Tibial artery (tissue), 4 donors: Measurements from ENCODE around the gene SETBP1.

ENCODE experiments used
- DNase-seq, 2 donors: peaks; one replicate each; pipeline ENCODE4 v3.0.0-alpha.2; 2019
- H3K27ac ChIP-seq, 2 donors: fragments of 200-600 bp; sonication (generic) in 1 of 2; 1 replicate in 1 of 2; 2 replicates in 1 of 2; pipeline ENCODE4 v1.5.1; 2018 to 2019; ENCODE audit warnings: mild to moderate bottlenecking in 1 of 2
- H3K27me3 ChIP-seq, 2 donors: fragments of 200-600 bp; sonication (generic) in 1 of 2; one replicate each; pipeline versions ENCODE4 v1.5.1 to v1.6.0; 2016 to 2019
- H3K36me3 ChIP-seq, 3 donors: fragments of 200-600 bp; sonication (generic) in 2 of 3; one replicate each; pipeline ENCODE4 v1.5.1; 2016 to 2019; ENCODE audit warnings: mild to moderate bottlenecking in 2 of 3
- H3K4me1 ChIP-seq, 4 donors: fragments of 200-600 bp; sonication (generic) in 2 of 4; 1 replicate in 3 of 4; 2 replicates in 1 of 4; pipeline ENCODE4 v1.5.1; 2016 to 2019
- H3K4me3 ChIP-seq, 2 donors: fragments of 200-600 bp; sonication (generic) in 1 of 2; 1 replicate in 1 of 2; 2 replicates in 1 of 2; pipeline ENCODE4 v1.5.1; 2018 to 2019; ENCODE audit warnings: mild to moderate bottlenecking in 2 of 2
- H3K9me3 ChIP-seq, 3 donors: fragments of 200-600 bp; sonication (generic) in 1 of 3; one replicate each; pipeline ENCODE4 v1.5.1; 2016 to 2019
- intact Hi-C: fragments of 100-400 bp; cut with DNase I; formaldehyde crosslinking; loops from one replicate; pipeline ENCODE4 v1.15.0; 2023; ENCODE audit warnings: low total_unique reads
- TF ChIP-seq, protein P1 (sequence below), 2 experiments: fragments of 200-600 bp in 1 of 2; fragments of 450-650 bp in 1 of 2; IDR thresholded peaks; one replicate each; pipeline ENCODE4 v1.5.1; 2017 to 2019; ENCODE audit warnings: antibody characterized with exemption in 2 of 2, mild to moderate bottlenecking in 1 of 2, moderate library complexity in 1 of 2

The SETBP1 gene

DNA sequence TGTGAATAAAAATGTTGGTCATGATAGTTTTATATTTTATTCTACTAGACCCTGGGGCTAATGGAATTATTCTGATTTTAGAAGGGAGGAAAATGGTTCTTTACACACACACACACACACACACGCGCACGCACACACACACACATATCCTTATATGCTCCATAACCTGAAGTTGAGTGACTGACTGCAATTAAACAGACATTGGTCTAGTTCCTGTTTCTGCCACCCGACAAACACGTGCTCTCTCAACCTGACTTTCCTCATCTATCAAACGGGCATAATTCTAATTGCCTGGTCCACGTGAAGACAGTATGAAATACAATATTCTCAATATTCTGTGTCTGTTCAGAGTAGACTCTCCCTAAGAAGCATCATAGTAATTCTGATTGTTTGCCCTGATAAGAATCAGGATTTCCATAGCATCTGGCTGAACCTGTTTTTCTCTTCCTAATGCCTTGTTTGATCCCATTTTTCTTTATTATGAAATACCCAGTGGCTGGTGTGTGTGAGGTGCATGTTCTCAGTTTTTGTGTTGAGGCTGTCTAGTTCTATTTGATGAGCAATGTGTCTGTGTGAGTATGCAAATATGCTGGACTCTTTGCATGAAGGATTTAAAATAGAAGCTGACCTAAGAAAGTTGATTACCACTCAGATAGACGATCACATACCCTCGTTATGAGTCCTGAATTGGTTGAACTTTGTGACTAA lies 51.0 kb downstream of the SETBP1 start:
- no peak overlapping the region for H3K27ac ChIP-seq

DNA sequence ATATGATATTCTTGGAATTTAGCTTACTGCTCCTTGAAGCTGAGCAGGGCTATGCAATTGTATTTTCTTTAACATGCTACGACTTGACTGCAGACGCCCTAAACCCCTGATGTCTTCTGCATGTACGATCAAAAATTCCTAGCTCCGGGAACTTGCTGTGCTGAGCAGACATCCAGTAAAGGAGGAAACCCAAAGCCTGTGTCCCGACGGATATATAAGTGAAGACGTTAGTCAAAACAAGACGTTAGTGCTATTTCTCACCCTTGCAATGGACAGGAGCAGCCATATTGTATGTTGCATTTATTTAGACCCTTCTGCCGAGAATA lies 51.5 kb downstream of the SETBP1 start:
- intact Hi-C loops = no loop called here
- Histone ChIP-seq H3K36me3 (no peaks in the 10 kb centered on the region), H3K4me3 (no peak overlapping the region), H3K27me3 (no peaks in the 10 kb centered on the region), H3K4me1 (peaks cover 0 to 58% (median 7%) of the 10 kb centered on the region in 4 donors), H3K9me3 (no peaks in the 10 kb centered on the region), H3K27ac (no peak overlapping the region)
- TF ChIP-seq, protein P1, sequence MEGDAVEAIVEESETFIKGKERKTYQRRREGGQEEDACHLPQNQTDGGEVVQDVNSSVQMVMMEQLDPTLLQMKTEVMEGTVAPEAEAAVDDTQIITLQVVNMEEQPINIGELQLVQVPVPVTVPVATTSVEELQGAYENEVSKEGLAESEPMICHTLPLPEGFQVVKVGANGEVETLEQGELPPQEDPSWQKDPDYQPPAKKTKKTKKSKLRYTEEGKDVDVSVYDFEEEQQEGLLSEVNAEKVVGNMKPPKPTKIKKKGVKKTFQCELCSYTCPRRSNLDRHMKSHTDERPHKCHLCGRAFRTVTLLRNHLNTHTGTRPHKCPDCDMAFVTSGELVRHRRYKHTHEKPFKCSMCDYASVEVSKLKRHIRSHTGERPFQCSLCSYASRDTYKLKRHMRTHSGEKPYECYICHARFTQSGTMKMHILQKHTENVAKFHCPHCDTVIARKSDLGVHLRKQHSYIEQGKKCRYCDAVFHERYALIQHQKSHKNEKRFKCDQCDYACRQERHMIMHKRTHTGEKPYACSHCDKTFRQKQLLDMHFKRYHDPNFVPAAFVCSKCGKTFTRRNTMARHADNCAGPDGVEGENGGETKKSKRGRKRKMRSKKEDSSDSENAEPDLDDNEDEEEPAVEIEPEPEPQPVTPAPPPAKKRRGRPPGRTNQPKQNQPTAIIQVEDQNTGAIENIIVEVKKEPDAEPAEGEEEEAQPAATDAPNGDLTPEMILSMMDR (IDR thresholded peaks at IDR 0.05) = no peak
- DNase-seq = no peak

More for the DNA sequence above, 51.0 kb downstream of the SETBP1 start:
- TF ChIP-seq, protein P1 (IDR thresholded peaks at IDR 0.05) = no peak
- no peak for DNase-seq
- Histone ChIP-seq H3K4me3 (no peak overlapping the region), H3K36me3 (no peaks in the 10 kb centered on the region), H3K4me1 (peaks cover 0 to 56% (median 9%) of the 10 kb centered on the region in 4 donors), H3K9me3 (no peaks in the 10 kb centered on the region), H3K27me3 (no peaks in the 10 kb centered on the region)
- intact Hi-C loops = no loop called here

GRCh38 chr18:44732599-44732998 lies 51.9 kb downstream of the SETBP1 start:
- no peak overlapping the region for H3K4me3 ChIP-seq
- no peaks in the 10 kb centered on the region for H3K27me3 ChIP-seq
- TF ChIP-seq, protein P1 (IDR thresholded peaks at IDR 0.05) = no peak
- H3K4me1 ChIP-seq = peaks cover 0 to 58% (median 5%) of the 10 kb centered on the region in 4 donors
- no peak for DNase-seq
- no peaks in the 10 kb centered on the region for H3K9me3 ChIP-seq
- H3K36me3 ChIP-seq = no peaks in the 10 kb centered on the region
- intact Hi-C loops = no loop called here
- no peak overlapping the region for H3K27ac ChIP-seq

- intact Hi-C loops = no loop called here
- H3K27me3 ChIP-seq = no peaks in the 10 kb centered on the region
- no peaks in the 10 kb centered on the region for H3K36me3 ChIP-seq
- peak in 1 of 2 donors; percentile 55 for DNase-seq
- TF ChIP-seq, protein P1 (IDR thresholded peaks at IDR 0.05) = no peak
- no peaks in the 10 kb centered on the region for H3K9me3 ChIP-seq
- H3K4me3 ChIP-seq = no peak overlapping the region
- peaks cover 0 to 61% (median 5%) of the 10 kb centered on the region in 4 donors for H3K4me1 ChIP-seq
- H3K27ac ChIP-seq = no peak overlapping the region
Measured at GRCh38 chr18:44733069-44733753, 52.5 kb downstream of the SETBP1 start.

- no peak for DNase-seq
- TF ChIP-seq, protein P1 (IDR thresholded peaks at IDR 0.05) = no peak
- H3K9me3 ChIP-seq = no peaks in the 10 kb centered on the region
- no peaks in the 10 kb centered on the region for H3K27me3 ChIP-seq
- no peak overlapping the region for H3K27ac ChIP-seq
- intact Hi-C loops = no loop called here
- H3K4me1 ChIP-seq = peaks cover 0 to 61% (median 5%) of the 10 kb centered on the region in 4 donors
- no peaks in the 10 kb centered on the region for H3K36me3 ChIP-seq
- no peak overlapping the region for H3K4me3 ChIP-seq
Measured at GRCh38 chr18:44733754-44734465, 53.2 kb downstream of the SETBP1 start.
